PC-3 (cell line): ENCODE measurements around the gene MFNG. TPM values are rescaled to one million over a fixed set of nuclear protein-coding genes. Genes with fewer than 3 reads are reported as not detected.

Experiments
- ATAC-seq: fragments of 200-7000 bp; cut with Tn5 transposase; 2 replicates; pipeline ENCODE4 v1.9.1; 2020; ENCODE audit warnings: mild to moderate bottlenecking, moderate library complexity
- BruUV-seq: library from RNA; stranded (reverse); fragments of 400-500 nt; replicated peaks from 2 replicates; lab custom pipeline; 2021; lab: Mats Ljungman, UMichigan
- CTCF ChIA-PET: fragments of 300-600 bp; sonication (Branson Sonifier 250); formaldehyde crosslinking; loops from one replicate; lab custom pipeline; 2022; ENCODE audit warnings: antibody characterized with exemption; lab: Charles Lee
- POLR2A ChIA-PET: fragments of 300-600 bp; sonication (Branson Sonifier 250); formaldehyde crosslinking; loops from one replicate; lab custom pipeline; 2022; ENCODE audit warnings: antibody characterized with exemption; ENCODE audit not compliant: unreplicated experiment; lab: Charles Lee
- DNase-seq: peaks from one replicate; pipeline ENCODE4 v3.0.0-alpha.2; 2015
- H2AFZ ChIP-seq: fragments of 300-600 bp; sonication (generic); 2 replicates; pipeline ENCODE4 v1.6.0; 2016; ENCODE audit warnings: antibody characterized with exemption, low read length
- H3F3A ChIP-seq: fragments of 300-600 bp; sonication (generic); one replicate; pipeline ENCODE4 v1.6.0; 2017; ENCODE audit warnings: antibody characterized with exemption, low read length, control low read depth, mild to moderate bottlenecking; ENCODE audit not compliant: unreplicated experiment
- H3K27ac ChIP-seq: fragments of 300-600 bp; sonication (generic); 2 replicates; pipeline ENCODE4 v1.5.1; 2016; ENCODE audit warnings: mild to moderate bottlenecking, low read length
- H3K27me3 ChIP-seq: fragments of 300-600 bp; sonication (generic); 2 replicates; pipeline ENCODE4 v1.6.1; 2016; ENCODE audit warnings: low read length, mixed read lengths
- H3K36me3 ChIP-seq: fragments of 300-600 bp; sonication (generic); 2 replicates; pipeline ENCODE4 v1.6.1; 2016; ENCODE audit warnings: low read depth, mixed run types, low read length, mixed read lengths
- H3K4me1 ChIP-seq: fragments of 300-600 bp; sonication (generic); 2 replicates; pipeline ENCODE4 v1.5.1; 2016; ENCODE audit warnings: low read length; ENCODE audit not compliant: insufficient read depth
- H3K4me2 ChIP-seq: fragments of 300-600 bp; sonication (generic); 2 replicates; pipeline ENCODE4 v1.6.0; 2016; ENCODE audit warnings: low read length
- H3K4me3 ChIP-seq: fragments of 300-600 bp; sonication (generic); 2 replicates; pipeline ENCODE4 v1.5.1; 2016; ENCODE audit warnings: mild to moderate bottlenecking, low read length, mixed read lengths
- H3K79me2 ChIP-seq: fragments of 300-600 bp; sonication (generic); 2 replicates; pipeline ENCODE4 v1.6.1; 2017; ENCODE audit warnings: low read length, mixed read lengths
- H3K9ac ChIP-seq: fragments of 300-600 bp; sonication (generic); 2 replicates; pipeline ENCODE4 v1.6.0; 2016; ENCODE audit warnings: mild to moderate bottlenecking, low read length
- H3K9me2 ChIP-seq: fragments of 300-600 bp; sonication (generic); replicated peaks from 2 replicates; pipeline ENCODE4 v1.6.1; 2016; ENCODE audit warnings: mixed run types, low read length, mixed read lengths
- H3K9me3 ChIP-seq: fragments of 300-600 bp; sonication (generic); 2 replicates; pipeline ENCODE4 v1.6.1; 2016; ENCODE audit warnings: low read length, mixed read lengths
- H4K20me1 ChIP-seq: fragments of 300-600 bp; sonication (generic); 2 replicates; pipeline ENCODE4 v1.6.1; 2016; ENCODE audit warnings: low read length, mixed read lengths
- EZH2 ChIP-seq: fragments of 300-600 bp; sonication (generic); IDR thresholded peaks from one replicate; pipeline ENCODE4 v1.6.1; 2017; ENCODE audit warnings: antibody characterized with exemption, mild to moderate bottlenecking, low read length; ENCODE audit not compliant: unreplicated experiment
- EZH2phosphoT487 ChIP-seq: fragments of 300-600 bp; sonication (generic); IDR thresholded peaks from 2 replicates; pipeline ENCODE4 v1.6.1; 2018; ENCODE audit warnings: mild to moderate bottlenecking, antibody characterized with exemption, low read length, borderline replicate concordance
- intact Hi-C: fragments of 100-400 bp; cut with micrococcal nuclease; formaldehyde crosslinking; loops from 2 replicates; pipeline ENCODE4 v1.9.0; 2023
- total RNA-seq: library from RNA; depleted of rRNA; stranded (reverse); fragments of >200 nt; gene quantifications from 2 replicates; pipeline ENCODE4 v1.2.3, GENCODE V29; 2014
- TF ChIP-seq, protein P1 (sequence below): fragments of 300-600 bp; sonication (generic); conservative IDR thresholded peaks from 2 replicates; pipeline ENCODE4 v1.5.1; 2017; ENCODE audit warnings: antibody characterized with exemption, low read depth, mild to moderate bottlenecking, low read length

MFNG gene
- total RNA-seq, 1 experiment from 2014 or later, result 1.7 TPM

DNA sequence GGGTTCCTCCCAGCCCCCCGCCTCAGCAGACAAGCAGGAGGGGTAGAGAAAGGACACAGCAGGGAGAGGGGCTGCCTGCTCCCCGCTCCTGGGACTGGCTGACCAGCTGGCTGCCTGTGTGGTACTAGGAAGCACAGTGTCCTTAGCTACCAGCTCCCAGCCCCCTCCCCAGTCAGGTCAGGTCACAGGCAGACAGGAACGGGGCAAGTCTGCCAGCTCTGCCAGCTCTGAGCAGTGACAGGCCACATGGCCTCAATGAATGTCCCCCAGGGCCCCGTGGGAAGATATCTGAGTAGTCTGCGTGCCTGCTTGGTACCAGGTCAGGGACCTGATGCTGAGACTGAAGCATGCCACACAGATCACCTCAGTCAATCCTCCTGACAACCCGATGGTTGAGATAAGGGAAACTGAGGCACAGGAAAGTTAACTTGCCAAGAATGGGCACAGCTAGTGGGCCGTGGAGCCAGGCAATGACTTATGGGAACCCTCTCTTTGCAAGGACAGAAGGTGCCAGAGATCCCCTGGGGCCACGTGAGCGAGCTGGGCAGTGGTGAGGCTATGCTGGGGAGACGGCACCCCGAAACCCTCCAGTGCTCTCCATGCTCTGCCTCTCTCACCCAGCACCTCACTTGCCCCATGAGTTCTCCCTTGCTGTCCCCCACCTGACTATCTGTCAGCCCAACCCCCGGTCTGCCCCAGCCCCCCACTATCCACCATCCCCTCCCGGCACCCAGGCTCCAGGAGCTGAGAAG, 13.8 kb upstream of the MFNG start:
- H3K9me2 ChIP-seq, result no peaks in the 10 kb centered on the region
- H4K20me1 ChIP-seq, result no peaks in the 10 kb centered on the region
- no peaks in the 10 kb centered on the region for H3K27me3 ChIP-seq
- no peak overlapping the region for H3K27ac ChIP-seq
- H2AFZ ChIP-seq, result no peak overlapping the region
- H3K4me3 ChIP-seq, result no peak overlapping the region
- ChIA-PET CTCF (interaction anchor here (0.6 kb wide), 1 partner anchor 22 kb away, joined by 5 read pairs; no protein-coding TSS in a partner anchor), POLR2A (no interaction called here)
- no peak overlapping the region for H3K9ac ChIP-seq
- peaks cover 4% of the 10 kb centered on the region for H3F3A ChIP-seq
- no peaks in the 10 kb centered on the region; the same call in 1 of the 2 replicates for H3K79me2 ChIP-seq
- ATAC-seq (no peak), DNase-seq (no peak)
- peaks cover 5% of the 10 kb centered on the region; the same call in 1 of the 2 replicates for H3K36me3 ChIP-seq
- BruUV-seq, result no TSS peak
- intact Hi-C loops, result no loop called here
- H3K4me1 ChIP-seq, result peaks cover 42% of the 10 kb centered on the region
- no peaks in the 10 kb centered on the region for H3K9me3 ChIP-seq
- no peak overlapping the region for H3K4me2 ChIP-seq
- TF ChIP-seq, protein P1, sequence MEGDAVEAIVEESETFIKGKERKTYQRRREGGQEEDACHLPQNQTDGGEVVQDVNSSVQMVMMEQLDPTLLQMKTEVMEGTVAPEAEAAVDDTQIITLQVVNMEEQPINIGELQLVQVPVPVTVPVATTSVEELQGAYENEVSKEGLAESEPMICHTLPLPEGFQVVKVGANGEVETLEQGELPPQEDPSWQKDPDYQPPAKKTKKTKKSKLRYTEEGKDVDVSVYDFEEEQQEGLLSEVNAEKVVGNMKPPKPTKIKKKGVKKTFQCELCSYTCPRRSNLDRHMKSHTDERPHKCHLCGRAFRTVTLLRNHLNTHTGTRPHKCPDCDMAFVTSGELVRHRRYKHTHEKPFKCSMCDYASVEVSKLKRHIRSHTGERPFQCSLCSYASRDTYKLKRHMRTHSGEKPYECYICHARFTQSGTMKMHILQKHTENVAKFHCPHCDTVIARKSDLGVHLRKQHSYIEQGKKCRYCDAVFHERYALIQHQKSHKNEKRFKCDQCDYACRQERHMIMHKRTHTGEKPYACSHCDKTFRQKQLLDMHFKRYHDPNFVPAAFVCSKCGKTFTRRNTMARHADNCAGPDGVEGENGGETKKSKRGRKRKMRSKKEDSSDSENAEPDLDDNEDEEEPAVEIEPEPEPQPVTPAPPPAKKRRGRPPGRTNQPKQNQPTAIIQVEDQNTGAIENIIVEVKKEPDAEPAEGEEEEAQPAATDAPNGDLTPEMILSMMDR, result no peak
- TF ChIP-seq EZH2, result no peak
- no peak for TF ChIP-seq EZH2phosphoT487

DNA sequence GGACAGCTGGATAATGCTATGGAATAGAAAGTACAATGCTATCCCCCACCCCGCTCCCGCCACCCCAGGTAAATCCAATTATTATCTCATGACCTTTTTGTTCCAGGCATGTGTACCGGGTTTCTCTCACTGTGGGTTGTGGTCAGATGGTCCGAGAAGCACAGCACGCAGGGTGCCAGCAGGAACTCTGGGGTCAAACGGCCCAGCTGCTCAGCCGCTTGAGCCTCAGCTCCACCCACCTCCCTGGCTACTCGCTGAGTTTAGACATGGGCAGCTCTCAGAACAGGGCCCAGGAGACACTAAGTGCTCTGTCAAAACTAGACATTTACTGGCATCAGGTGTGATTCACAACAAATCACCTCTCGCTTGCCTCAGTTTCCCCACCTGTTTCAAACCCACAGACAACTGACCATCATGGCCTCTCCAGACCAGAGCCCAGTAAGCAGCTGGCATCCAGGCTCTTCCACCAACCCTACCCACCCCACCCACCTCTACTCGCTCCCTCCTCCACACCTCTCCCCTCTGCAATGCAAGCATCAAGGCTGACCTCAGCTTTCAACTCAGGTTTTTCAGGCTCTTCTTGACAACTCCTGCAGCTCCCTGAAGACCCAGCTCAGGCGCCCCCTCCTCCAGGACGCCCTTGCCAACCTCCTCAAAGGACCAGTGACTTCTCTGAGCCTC, 13.0 kb upstream of the MFNG start:
- no peak overlapping the region for H3K27ac ChIP-seq
- H3F3A ChIP-seq, result peaks cover 4% of the 10 kb centered on the region
- no peak overlapping the region for H3K9ac ChIP-seq
- DNase-seq (no peak), ATAC-seq (no peak)
- no TSS peak for BruUV-seq
- no peak overlapping the region for H3K4me2 ChIP-seq
- H3K79me2 ChIP-seq, result no peaks in the 10 kb centered on the region; the same call in 1 of the 2 replicates
- ChIA-PET CTCF (interaction anchor here (0.6 kb wide), 1 partner anchor 23 kb away, joined by 5 read pairs; no protein-coding TSS in a partner anchor), POLR2A (no interaction called here)
- no peaks in the 10 kb centered on the region for H3K9me3 ChIP-seq
- H3K9me2 ChIP-seq, result no peaks in the 10 kb centered on the region
- no peaks in the 10 kb centered on the region for H4K20me1 ChIP-seq
- intact Hi-C loops, result no loop called here
- peaks cover 42% of the 10 kb centered on the region for H3K4me1 ChIP-seq
- H3K4me3 ChIP-seq, result no peak overlapping the region
- no peak for TF ChIP-seq EZH2phosphoT487
- no peak for TF ChIP-seq EZH2
- TF ChIP-seq, protein P1, result no peak
- no peak overlapping the region for H2AFZ ChIP-seq
- peaks cover 5% of the 10 kb centered on the region; the same call in 1 of the 2 replicates for H3K36me3 ChIP-seq
- no peaks in the 10 kb centered on the region for H3K27me3 ChIP-seq
